Activated naive CD4-positive, alpha-beta T cell treated with anti-CD3 and anti-CD28 coated beads, Interleukin-2, amount 50 U/mL, for 72 hours (primary cell): ENCODE results near the gene NR5A1. TPM values are rescaled to one million over a fixed set of nuclear protein-coding genes. Genes with fewer than 3 reads are reported as not detected.

Experiments used
- ATAC-seq, 2 donors: fragments of 150-1000 bp; cut with Tn5 transposase; 2 replicates each; pipeline ENCODE4 v1.10.0; 2021; ENCODE audit warnings: mild to moderate bottlenecking in 2 of 2, moderate library complexity in 2 of 2
- DNase-seq, 2 donors: peaks; one replicate each; pipeline ENCODE4 v3.0.0; 2021 to 2022; ENCODE audit warnings: low spot score in 2 of 2
- H3K27ac Mint-ChIP-seq, 2 donors: one replicate each; pipeline ENCODE4 v1.8.0; 2022; ENCODE audit warnings: mild to moderate bottlenecking in 2 of 2, mixed read lengths in 2 of 2
- H3K36me3 Mint-ChIP-seq, 2 donors: one replicate each; pipeline ENCODE4 v1.8.0; 2022; ENCODE audit warnings: mixed read lengths in 2 of 2
- H3K9me3 Mint-ChIP-seq, 2 donors: one replicate each; pipeline ENCODE4 v1.8.0; 2022; ENCODE audit warnings: mixed read lengths in 2 of 2
- total RNA-seq, 2 donors: library from RNA; stranded (reverse); gene quantifications; one replicate each; pipeline ENCODE4 v1.2.3, GENCODE V29; 2022

NR5A1 gene
- total RNA-seq, 2 donors from 2014 or later: not detected

GRCh38 chr9:124449381-124450151 is 57.6 kb downstream of the NR5A1 start:
- no peaks in the 10 kb centered on the region for H3K9me3 Mint-ChIP-seq
- H3K27ac Mint-ChIP-seq: no peak overlapping the region
- no peaks in the 10 kb centered on the region for H3K36me3 Mint-ChIP-seq
- peak in 1 of 2 donors; percentile 43 for DNase-seq
- ATAC-seq: no peak

GRCh38 chr9:124448019-124448418 is 59.2 kb downstream of the NR5A1 start:
- Mint-ChIP-seq H3K27ac (no peak overlapping the region), H3K36me3 (no peaks in the 10 kb centered on the region), H3K9me3 (no peaks in the 10 kb centered on the region)
- ATAC-seq (no peak), DNase-seq (peak in 1 of 2 donors; percentile 49)

GRCh38 chr9:124447297-124447661 is 59.9 kb downstream of the NR5A1 start:
- no peaks in the 10 kb centered on the region for H3K36me3 Mint-ChIP-seq
- ATAC-seq (no peak), DNase-seq (no peak)
- no peaks in the 10 kb centered on the region for H3K9me3 Mint-ChIP-seq
- no peak overlapping the region for H3K27ac Mint-ChIP-seq

- no peaks in the 10 kb centered on the region for H3K9me3 Mint-ChIP-seq
- peaks cover 7 to 8% of the 10 kb centered on the region in 2 donors for H3K36me3 Mint-ChIP-seq
- no peak overlapping the region for H3K27ac Mint-ChIP-seq
- ATAC-seq: no peak
- DNase-seq: no peak
These were observed 63.0 kb downstream of the NR5A1 start for GRCh38 chr9:124444166-124444565.

GRCh38 chr9:124443625-124444024 is 63.6 kb downstream of the NR5A1 start:
- peaks cover 7 to 8% of the 10 kb centered on the region in 2 donors for H3K36me3 Mint-ChIP-seq

GRCh38 chr9:124442826-124443225 is 64.4 kb downstream of the NR5A1 start:
- peaks cover 7 to 8% of the 10 kb centered on the region in 2 donors for H3K36me3 Mint-ChIP-seq
- DNase-seq: peak in 1 of 2 donors; percentile 14
- no peak overlapping the region for H3K27ac Mint-ChIP-seq
- no peak for ATAC-seq
- no peaks in the 10 kb centered on the region for H3K9me3 Mint-ChIP-seq

More at GRCh38 chr9:124443625-124444024, 63.6 kb downstream of the NR5A1 start:
- DNase-seq (no peak), ATAC-seq (no peak)
- Mint-ChIP-seq H3K27ac (no peak overlapping the region), H3K9me3 (no peaks in the 10 kb centered on the region)

- peaks cover 7 to 8% of the 10 kb centered on the region in 2 donors for H3K36me3 Mint-ChIP-seq
- no peak overlapping the region for H3K27ac Mint-ChIP-seq
- ATAC-seq: no peak
These were observed 64.8 kb downstream of the NR5A1 start for GRCh38 chr9:124442379-124442778.

GRCh38 chr9:124441291-124441690 is 65.9 kb downstream of the NR5A1 start:
- DNase-seq (peak in 1 of 2 donors; percentile 13), ATAC-seq (no peak)
- Mint-ChIP-seq H3K36me3 (peaks cover 7 to 8% of the 10 kb centered on the region in 2 donors), H3K27ac (no peak overlapping the region), H3K9me3 (no peaks in the 10 kb centered on the region)

More at GRCh38 chr9:124442379-124442778, 64.8 kb downstream of the NR5A1 start:
- no peak for DNase-seq
- no peaks in the 10 kb centered on the region for H3K9me3 Mint-ChIP-seq

- no peak for ATAC-seq
- DNase-seq: peak in 1 of 2 donors; percentile 34
- Mint-ChIP-seq H3K9me3 (no peaks in the 10 kb centered on the region), H3K36me3 (peaks cover 7 to 8% of the 10 kb centered on the region in 2 donors), H3K27ac (no peak overlapping the region)
These were observed 66.4 kb downstream of the NR5A1 start for GRCh38 chr9:124440786-124441185.

GRCh38 chr9:124439686-124440243 is 67.4 kb downstream of the NR5A1 start:
- DNase-seq (peak in 1 of 2 donors; percentile 28), ATAC-seq (no peak)
- Mint-ChIP-seq H3K9me3 (no peaks in the 10 kb centered on the region), H3K27ac (no peak overlapping the region), H3K36me3 (peaks cover 7 to 8% of the 10 kb centered on the region in 2 donors)

- Mint-ChIP-seq H3K9me3 (no peaks in the 10 kb centered on the region), H3K27ac (no peak overlapping the region), H3K36me3 (peaks cover 7 to 8% of the 10 kb centered on the region in 2 donors)
- no peak for DNase-seq
- ATAC-seq: no peak
These were observed 68.1 kb downstream of the NR5A1 start for GRCh38 chr9:124439086-124439485.

GRCh38 chr9:124438091-124438490 is 69.1 kb downstream of the NR5A1 start:
- Mint-ChIP-seq H3K27ac (no peak overlapping the region), H3K9me3 (no peaks in the 10 kb centered on the region), H3K36me3 (peaks cover 7 to 8% of the 10 kb centered on the region in 2 donors)
- ATAC-seq: no peak
- peak in 1 of 2 donors; percentile 38 for DNase-seq

GRCh38 chr9:124437086-124437485 is 70.1 kb downstream of the NR5A1 start:
- DNase-seq (no peak), ATAC-seq (no peak)
- peak overlapping the region in 1 of 2 donors; percentile 29 for H3K27ac Mint-ChIP-seq
- peaks cover 7 to 8% of the 10 kb centered on the region in 2 donors for H3K36me3 Mint-ChIP-seq
- no peaks in the 10 kb centered on the region for H3K9me3 Mint-ChIP-seq

- ATAC-seq (no peak), DNase-seq (no peak)
- H3K9me3 Mint-ChIP-seq: no peaks in the 10 kb centered on the region
- no peak overlapping the region for H3K27ac Mint-ChIP-seq
- H3K36me3 Mint-ChIP-seq: peaks cover 4 to 8% of the 10 kb centered on the region in 2 donors
These were observed 70.9 kb downstream of the NR5A1 start for GRCh38 chr9:124436320-124436719.
